PFSK-1 (cell line): ENCODE data around the gene AKAP5.

ENCODE experiments used
- FOXP2 ChIP-seq: optimal IDR thresholded peaks from 2 replicates; pipeline ENCODE3; 2011; ENCODE audit warnings: borderline replicate concordance, control low read depth, inconsistent platforms; ENCODE audit not compliant: insufficient read depth; ENCODE audit errors: extremely low read length, extremely low read depth
- POLR2AphosphoS5 ChIP-seq: IDR thresholded peaks from 2 replicates; pipeline ENCODE4 v1.6.1; 2012; ENCODE audit warnings: low read depth, mild to moderate bottlenecking, control low read depth, low read length, moderate library complexity
- SIN3A ChIP-seq: IDR thresholded peaks from 2 replicates; pipeline ENCODE4 v1.6.1; 2012; ENCODE audit warnings: mild to moderate bottlenecking, low read length, moderate library complexity, borderline replicate concordance; ENCODE audit not compliant: insufficient read depth
- TAF1 ChIP-seq: IDR thresholded peaks from 2 replicates; pipeline ENCODE4 v1.6.1; 2012; ENCODE audit warnings: low read length, control low read depth, borderline replicate concordance; ENCODE audit not compliant: insufficient read depth
- TF ChIP-seq, protein P1 (sequence below), 2 experiments: IDR thresholded peaks; 2 replicates each; pipeline versions ENCODE4 v1.6.1 to v1.8.0; 2011 to 2012; ENCODE audit warnings: low read depth in 2 of 2, low read length in 2 of 2, control low read depth in 1 of 2, inconsistent platforms in 1 of 2, mild to moderate bottlenecking in 1 of 2, moderate library complexity in 1 of 2; ENCODE audit not compliant: insufficient read depth in 1 of 2

AKAP5 gene

DNA sequence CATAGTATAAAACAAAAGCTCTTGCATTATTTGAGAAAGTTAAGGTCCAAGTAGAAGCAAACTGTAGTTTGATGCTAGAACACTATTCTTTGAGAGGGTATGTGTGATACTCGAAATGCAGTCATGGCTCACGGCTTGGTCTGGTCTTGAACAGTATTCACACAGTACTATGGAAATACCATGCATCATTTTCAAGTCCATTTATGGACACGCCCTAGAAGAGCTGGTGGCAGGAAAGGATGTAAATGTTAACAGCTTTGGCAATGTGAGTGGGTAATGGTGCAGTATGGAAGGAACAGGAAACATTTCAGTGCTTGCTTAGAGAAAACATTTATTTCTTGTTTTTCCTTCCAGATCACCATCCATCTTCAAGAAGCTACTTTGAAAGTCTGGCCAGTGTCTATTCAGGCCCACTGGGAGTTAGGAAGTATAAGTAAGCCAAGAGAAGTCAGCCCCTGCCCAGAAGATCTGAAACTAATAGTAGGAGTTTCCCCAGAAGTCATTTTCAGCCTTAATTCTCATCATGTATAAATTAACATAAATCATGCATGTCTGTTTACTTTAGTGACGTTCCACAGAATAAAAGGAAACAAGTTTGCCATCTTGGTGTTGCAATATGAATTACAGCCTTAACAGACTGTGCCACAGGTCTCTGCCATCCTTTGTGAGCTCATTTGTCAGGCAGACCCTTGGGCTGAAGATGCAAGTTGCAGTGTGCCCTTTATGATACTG, 5.7 kb upstream of the AKAP5 start:
- TF ChIP-seq, protein P1, sequence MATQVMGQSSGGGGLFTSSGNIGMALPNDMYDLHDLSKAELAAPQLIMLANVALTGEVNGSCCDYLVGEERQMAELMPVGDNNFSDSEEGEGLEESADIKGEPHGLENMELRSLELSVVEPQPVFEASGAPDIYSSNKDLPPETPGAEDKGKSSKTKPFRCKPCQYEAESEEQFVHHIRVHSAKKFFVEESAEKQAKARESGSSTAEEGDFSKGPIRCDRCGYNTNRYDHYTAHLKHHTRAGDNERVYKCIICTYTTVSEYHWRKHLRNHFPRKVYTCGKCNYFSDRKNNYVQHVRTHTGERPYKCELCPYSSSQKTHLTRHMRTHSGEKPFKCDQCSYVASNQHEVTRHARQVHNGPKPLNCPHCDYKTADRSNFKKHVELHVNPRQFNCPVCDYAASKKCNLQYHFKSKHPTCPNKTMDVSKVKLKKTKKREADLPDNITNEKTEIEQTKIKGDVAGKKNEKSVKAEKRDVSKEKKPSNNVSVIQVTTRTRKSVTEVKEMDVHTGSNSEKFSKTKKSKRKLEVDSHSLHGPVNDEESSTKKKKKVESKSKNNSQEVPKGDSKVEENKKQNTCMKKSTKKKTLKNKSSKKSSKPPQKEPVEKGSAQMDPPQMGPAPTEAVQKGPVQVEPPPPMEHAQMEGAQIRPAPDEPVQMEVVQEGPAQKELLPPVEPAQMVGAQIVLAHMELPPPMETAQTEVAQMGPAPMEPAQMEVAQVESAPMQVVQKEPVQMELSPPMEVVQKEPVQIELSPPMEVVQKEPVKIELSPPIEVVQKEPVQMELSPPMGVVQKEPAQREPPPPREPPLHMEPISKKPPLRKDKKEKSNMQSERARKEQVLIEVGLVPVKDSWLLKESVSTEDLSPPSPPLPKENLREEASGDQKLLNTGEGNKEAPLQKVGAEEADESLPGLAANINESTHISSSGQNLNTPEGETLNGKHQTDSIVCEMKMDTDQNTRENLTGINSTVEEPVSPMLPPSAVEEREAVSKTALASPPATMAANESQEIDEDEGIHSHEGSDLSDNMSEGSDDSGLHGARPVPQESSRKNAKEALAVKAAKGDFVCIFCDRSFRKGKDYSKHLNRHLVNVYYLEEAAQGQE (IDR thresholded peaks at IDR 0.05; ENCODE audit: insufficient read depth in 1 of 2, low read depth in 2 of 2, low read length in 2 of 2): no peak
- no peak for TF ChIP-seq SIN3A
- TF ChIP-seq FOXP2: no peak
- no peak for TF ChIP-seq POLR2AphosphoS5
- TF ChIP-seq TAF1: no peak

DNA sequence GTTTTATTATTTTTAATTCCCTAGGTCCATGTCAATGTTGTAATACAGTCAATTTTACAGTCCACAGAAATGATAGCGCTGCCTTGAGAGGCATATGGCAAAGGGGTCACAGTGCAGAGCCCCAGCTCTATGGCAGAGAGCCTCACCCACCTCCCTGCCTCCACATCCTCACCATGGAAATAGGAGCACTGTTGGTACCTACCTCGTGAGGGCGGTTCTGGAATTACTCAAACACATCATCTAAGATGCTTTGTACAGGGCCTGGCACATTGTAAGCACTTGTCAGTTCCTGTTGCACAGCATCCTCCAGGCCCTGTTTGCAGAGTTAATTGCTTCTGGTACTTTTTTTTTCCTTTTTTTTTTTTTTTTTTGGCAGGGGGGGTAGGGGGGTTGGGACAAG, 4.1 kb upstream of the AKAP5 start:
- TF ChIP-seq TAF1: no peak
- TF ChIP-seq, protein P1 (IDR thresholded peaks at IDR 0.05; ENCODE audit: insufficient read depth in 1 of 2, low read depth in 2 of 2, low read length in 2 of 2): no peak
- no peak for TF ChIP-seq FOXP2
- no peak for TF ChIP-seq SIN3A
- no peak for TF ChIP-seq POLR2AphosphoS5

DNA sequence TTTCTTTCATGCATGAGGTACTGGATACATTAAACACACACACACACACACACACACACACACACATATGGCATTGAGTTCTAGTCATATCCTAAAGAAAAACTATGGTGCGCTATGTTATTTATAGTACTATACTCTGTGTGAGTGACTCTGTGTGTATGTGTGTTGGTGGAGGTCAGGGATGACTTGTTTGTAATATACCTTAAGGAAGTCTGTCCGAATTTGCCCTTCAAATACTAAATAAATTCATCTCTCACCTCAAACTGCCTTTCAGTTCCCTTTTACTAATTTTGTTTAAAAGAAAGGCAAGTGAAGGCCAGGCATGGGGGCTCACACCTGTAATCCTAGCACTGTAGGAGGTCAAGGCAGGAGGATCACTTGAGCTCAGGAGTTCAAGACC, 2.1 kb upstream of the AKAP5 start:
- TF ChIP-seq TAF1: no peak
- no peak for TF ChIP-seq POLR2AphosphoS5
- no peak for TF ChIP-seq FOXP2
- TF ChIP-seq, protein P1 (IDR thresholded peaks at IDR 0.05; ENCODE audit: insufficient read depth in 1 of 2, low read depth in 2 of 2, low read length in 2 of 2): no peak
- TF ChIP-seq SIN3A: no peak

DNA sequence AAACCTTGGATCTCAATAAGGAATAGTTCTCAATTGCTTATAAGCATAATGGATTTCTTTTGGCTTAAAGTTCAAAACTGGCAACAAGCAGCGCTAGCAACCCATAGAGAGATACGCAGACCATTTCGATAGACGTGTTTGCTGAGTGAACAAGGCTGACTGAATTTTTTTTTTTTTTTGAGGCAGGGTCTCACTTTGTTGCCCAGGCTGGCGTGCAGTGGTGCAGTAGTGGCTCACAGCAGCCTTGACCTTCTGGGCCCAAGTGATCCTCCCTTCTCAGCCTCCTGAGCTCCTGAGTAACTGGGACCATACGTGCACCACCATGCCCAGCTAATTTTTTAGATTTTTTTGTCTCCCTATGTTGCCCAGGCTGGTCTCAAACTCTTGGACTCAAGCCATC, 1.4 kb upstream of the AKAP5 start:
- no peak for TF ChIP-seq SIN3A
- TF ChIP-seq, protein P1 (IDR thresholded peaks at IDR 0.05; ENCODE audit: insufficient read depth in 1 of 2, low read depth in 2 of 2, low read length in 2 of 2): no peak
- no peak for TF ChIP-seq POLR2AphosphoS5
- no peak for TF ChIP-seq FOXP2
- no peak for TF ChIP-seq TAF1

DNA sequence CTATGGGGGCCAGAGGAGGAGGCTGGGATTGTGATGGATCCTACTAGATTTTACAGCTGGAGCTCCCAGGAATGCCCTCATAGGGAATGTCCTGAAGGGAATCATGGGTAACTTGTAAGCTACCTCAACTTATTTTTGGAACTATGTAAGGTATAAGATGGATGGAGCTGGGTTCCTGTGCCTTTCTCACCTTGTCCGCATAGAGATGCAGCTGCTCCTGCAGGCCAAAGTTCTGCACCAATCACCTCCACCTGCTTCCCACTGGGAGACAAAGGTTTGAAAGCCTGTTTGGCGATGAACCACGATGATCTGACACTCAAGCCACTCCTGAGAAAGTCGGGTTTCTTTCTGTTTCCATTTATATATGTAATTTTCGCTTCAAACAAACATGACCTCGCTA, 648 bp upstream of the AKAP5 start:
- TF ChIP-seq TAF1 (no peak), FOXP2 (no peak), SIN3A (no peak), POLR2AphosphoS5 (no peak)
- TF ChIP-seq, protein P1 (IDR thresholded peaks at IDR 0.05; ENCODE audit: insufficient read depth in 1 of 2, low read depth in 2 of 2, low read length in 2 of 2): no peak
